Adrenal gland (tissue), 12 donors: ENCODE results near the gene NPTX2. TPM values are rescaled to one million over a fixed set of nuclear protein-coding genes. Genes with fewer than 3 reads are reported as not detected.
A peak's percentile ranks its signal among the peaks of the same experiment; 100 is the strongest.

Experiments
- DNase-seq, 7 donors: peaks; one replicate each; pipeline ENCODE4 v3.0.0-alpha.2; 2019 to 2020
- H3K27ac ChIP-seq, 5 donors: fragments of 200-600 bp; sonication (generic) in 4 of 5; 1 replicate in 3 of 5; 2 replicates in 2 of 5; pipeline versions ENCODE4 v1.5.1 to v1.8.0; 2016 to 2020; ENCODE audit warnings: mild to moderate bottlenecking in 1 of 5
- H3K27me3 ChIP-seq: fragments of 200-600 bp; 2 replicates; pipeline ENCODE4 v1.8.0; 2021
- H3K36me3 ChIP-seq, 2 donors: fragments of 200-600 bp; replicated peaks in 1 of 2; 1 replicate in 1 of 2; 2 replicates in 1 of 2; pipeline versions ENCODE4 v1.5.1 to v1.8.0; 2018 to 2022
- H3K4me1 ChIP-seq, 2 donors: fragments of 200-600 bp; replicated peaks in 1 of 2; 1 replicate in 1 of 2; 2 replicates in 1 of 2; pipeline versions ENCODE4 v1.5.1 to v1.8.0; 2018 to 2021
- H3K4me3 ChIP-seq, 4 donors: fragments of 200-600 bp; sonication (generic) in 3 of 4; one replicate each; pipeline ENCODE4 v1.5.1; 2016 to 2018
- H3K9me3 ChIP-seq, 3 donors: fragments of 200-600 bp; sonication (generic) in 1 of 3; replicated peaks in 1 of 3; 1 replicate in 2 of 3; 2 replicates in 1 of 3; pipeline versions ENCODE4 v1.5.1 to v1.8.0; 2016 to 2021
- CTCF ChIP-seq, 6 experiments: fragments of 450-650 bp in 4 of 6; fragments of 200-600 bp in 2 of 6; sonication (generic) in 1 of 6; IDR thresholded peaks; 1 replicate in 5 of 6; 2 replicates in 1 of 6; pipeline versions ENCODE4 v1.5.1 to v1.8.0; 2016 to 2021; ENCODE audit warnings: antibody characterized with exemption in 6 of 6, mild to moderate bottlenecking in 2 of 6, moderate library complexity in 1 of 6
- POLR2A ChIP-seq, 2 donors: fragments of 450-650 bp; IDR thresholded peaks; one replicate each; pipeline ENCODE4 v1.6.1; 2017; ENCODE audit warnings: antibody characterized with exemption in 2 of 2, mild to moderate bottlenecking in 2 of 2, moderate library complexity in 1 of 2
- WGBS, 4 donors: extraction: QIAGEN DNeasy Blood & Tissue Kit in 2 of 4; methylation state at CpG; one replicate each; pipeline versions ENCODE4 v1.1.5 to v1.1.7; 2013 to 2017; 5-methylcytosine and 5-hydroxymethylcytosine counted together
- intact Hi-C, 2 donors: fragments of 100-400 bp; cut with DNase I; formaldehyde crosslinking; loops; one replicate each; pipeline versions ENCODE4 v1.14.1 to v1.15.0; 2022 to 2023
- polyA plus RNA-seq, 3 donors: library from polyadenylated mRNA; stranded (reverse); fragments of 200-250 nt in 2 of 3; fragments of 350-450 nt in 1 of 3; fragmentation: Illumina TruSeq in 1 of 3; extraction: RNeasy Lipid Tissue Mini Kit (QIAGEN cat#74804) in 1 of 3; gene quantifications; one replicate each; pipeline ENCODE4 v1.2.3, GENCODE V29; 2013 to 2014
- total RNA-seq, 9 donors: library from RNA; depleted of rRNA in 4 of 9; stranded (reverse); fragments of >200 nt in 4 of 9; fragments of 120-200 nt in 1 of 9; fragmentation: NEBNext Ultra II Directional in 1 of 9; extraction: Animal tissue kit (Norgen Biotek cat#: 25700) in 1 of 9; gene quantifications; one replicate each; pipeline versions ENCODE4 v1.1.0 to v1.2.4, GENCODE V29; 2013 to 2023
- donor health status: healthy with polysubstance abuse.
- donor health status: Bipolar disorder and iron deficiency.
- donor health status: DM: yes; HTN: yes; CAD: no.
- donor health status: DM: no; HTN: no; CAD: no.
- donor health status: DM: no; HTN: no; CAD: no.
- donor health status: DM: yes; HTN: yes; CAD: no.

Gene NPTX2
- total and polyA plus RNA-seq, 12 donors: 11.6 to 81.1 (median 47.3) TPM

- Histone ChIP-seq H3K36me3 (no peaks in the 10 kb centered on the region), H3K4me3 (no peak overlapping the region), H3K27ac (no peak overlapping the region), H3K27me3 (no peaks in the 10 kb centered on the region), H3K9me3 (no peaks in the 10 kb centered on the region), H3K4me1 (no peaks in the 10 kb centered on the region)
- 51 to 72% (median 56%) methylated on average over 5 of the region's 5 CpGs for WGBS, 4 donors
- peak in 5 of 7 donors; percentile 32 to 46 (median 38) for DNase-seq
- intact Hi-C loops: no loop called here
- TF ChIP-seq CTCF (IDR thresholded peaks at IDR 0.05) (no peak), POLR2A (IDR thresholded peaks at IDR 0.05) (no peak)
These were observed 38.5 kb downstream of the NPTX2 start for GRCh38 chr7:98655611-98656010.

- WGBS, 4 donors: 85 to 92% (median 88%) methylated on average over 7 of the region's 7 CpGs
- Histone ChIP-seq H3K27me3 (no peaks in the 10 kb centered on the region), H3K4me1 (no peaks in the 10 kb centered on the region), H3K36me3 (no peaks in the 10 kb centered on the region), H3K9me3 (no peaks in the 10 kb centered on the region), H3K27ac (no peak overlapping the region), H3K4me3 (no peak overlapping the region)
- DNase-seq: no peak
- intact Hi-C loops: no loop called here
- TF ChIP-seq CTCF (IDR thresholded peaks at IDR 0.05) (no peak), POLR2A (IDR thresholded peaks at IDR 0.05) (no peak)
These were observed 39.8 kb downstream of the NPTX2 start for GRCh38 chr7:98656899-98657298.

- no peaks in the 10 kb centered on the region for H3K27me3 ChIP-seq
- no peaks in the 10 kb centered on the region for H3K4me1 ChIP-seq
- 76 to 86% (median 84%) methylated on average over 11 to 17 of the region's 17 CpGs for WGBS, 4 donors
- intact Hi-C loops: no loop called here
- TF ChIP-seq CTCF (IDR thresholded peaks at IDR 0.05) (no peak), POLR2A (IDR thresholded peaks at IDR 0.05) (no peak)
- no peaks in the 10 kb centered on the region for H3K36me3 ChIP-seq
- DNase-seq: no peak
- H3K27ac ChIP-seq: no peak overlapping the region
- H3K9me3 ChIP-seq: no peaks in the 10 kb centered on the region
- H3K4me3 ChIP-seq: no peak overlapping the region
These were observed 40.7 kb downstream of the NPTX2 start for GRCh38 chr7:98657736-98658135.

- no peaks in the 10 kb centered on the region for H3K9me3 ChIP-seq
- 80 to 82% (median 80%) methylated on average over 3 of the region's 3 CpGs for WGBS, 4 donors
- no peaks in the 10 kb centered on the region for H3K27me3 ChIP-seq
- no peaks in the 10 kb centered on the region for H3K4me1 ChIP-seq
- H3K4me3 ChIP-seq: no peak overlapping the region
- no peak overlapping the region for H3K27ac ChIP-seq
- intact Hi-C loops: no loop called here
- TF ChIP-seq CTCF (IDR thresholded peaks at IDR 0.05) (no peak), POLR2A (IDR thresholded peaks at IDR 0.05) (no peak)
- no peak for DNase-seq
- H3K36me3 ChIP-seq: no peaks in the 10 kb centered on the region
These were observed 42.7 kb downstream of the NPTX2 start for GRCh38 chr7:98659756-98660155.
